ENCODE measurements around the gene DHRS13.

The DHRS13 gene

DNA sequence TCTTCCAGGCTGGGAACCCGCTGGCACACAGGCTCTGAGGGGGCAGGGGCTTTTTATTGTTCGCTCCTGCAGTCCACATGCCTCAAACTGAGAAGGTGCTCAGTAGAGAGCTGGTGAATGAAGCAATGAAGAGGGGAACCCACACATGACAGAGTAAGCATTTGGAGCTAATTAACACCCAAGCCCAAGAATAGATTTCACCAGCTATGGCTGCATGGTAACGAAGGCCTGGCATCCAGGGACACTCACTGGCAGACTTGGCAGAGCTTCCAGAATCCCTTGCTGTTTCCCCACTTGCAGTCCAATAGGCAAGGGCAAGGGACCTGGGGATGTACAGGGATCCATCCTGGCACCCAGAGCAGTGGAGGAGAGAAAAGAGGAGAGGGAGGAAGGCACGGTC is 17.5 kb downstream of the DHRS13 start:
- in situ Hi-C loops (cut with HindIII; ENCODE audit: low sequenced_read_pairs), result no loop called here
- DNase-seq (ENCODE audit: low read depth), result no peak
- H3K4me3 ChIP-seq (ENCODE audit: low read depth, low read length), result no peak overlapping the region
- TF ChIP-seq, protein P1, sequence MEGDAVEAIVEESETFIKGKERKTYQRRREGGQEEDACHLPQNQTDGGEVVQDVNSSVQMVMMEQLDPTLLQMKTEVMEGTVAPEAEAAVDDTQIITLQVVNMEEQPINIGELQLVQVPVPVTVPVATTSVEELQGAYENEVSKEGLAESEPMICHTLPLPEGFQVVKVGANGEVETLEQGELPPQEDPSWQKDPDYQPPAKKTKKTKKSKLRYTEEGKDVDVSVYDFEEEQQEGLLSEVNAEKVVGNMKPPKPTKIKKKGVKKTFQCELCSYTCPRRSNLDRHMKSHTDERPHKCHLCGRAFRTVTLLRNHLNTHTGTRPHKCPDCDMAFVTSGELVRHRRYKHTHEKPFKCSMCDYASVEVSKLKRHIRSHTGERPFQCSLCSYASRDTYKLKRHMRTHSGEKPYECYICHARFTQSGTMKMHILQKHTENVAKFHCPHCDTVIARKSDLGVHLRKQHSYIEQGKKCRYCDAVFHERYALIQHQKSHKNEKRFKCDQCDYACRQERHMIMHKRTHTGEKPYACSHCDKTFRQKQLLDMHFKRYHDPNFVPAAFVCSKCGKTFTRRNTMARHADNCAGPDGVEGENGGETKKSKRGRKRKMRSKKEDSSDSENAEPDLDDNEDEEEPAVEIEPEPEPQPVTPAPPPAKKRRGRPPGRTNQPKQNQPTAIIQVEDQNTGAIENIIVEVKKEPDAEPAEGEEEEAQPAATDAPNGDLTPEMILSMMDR (IDR thresholded peaks at IDR 0.05; ENCODE audit: low read depth, low read length, missing control alignments), result no peak

DNA sequence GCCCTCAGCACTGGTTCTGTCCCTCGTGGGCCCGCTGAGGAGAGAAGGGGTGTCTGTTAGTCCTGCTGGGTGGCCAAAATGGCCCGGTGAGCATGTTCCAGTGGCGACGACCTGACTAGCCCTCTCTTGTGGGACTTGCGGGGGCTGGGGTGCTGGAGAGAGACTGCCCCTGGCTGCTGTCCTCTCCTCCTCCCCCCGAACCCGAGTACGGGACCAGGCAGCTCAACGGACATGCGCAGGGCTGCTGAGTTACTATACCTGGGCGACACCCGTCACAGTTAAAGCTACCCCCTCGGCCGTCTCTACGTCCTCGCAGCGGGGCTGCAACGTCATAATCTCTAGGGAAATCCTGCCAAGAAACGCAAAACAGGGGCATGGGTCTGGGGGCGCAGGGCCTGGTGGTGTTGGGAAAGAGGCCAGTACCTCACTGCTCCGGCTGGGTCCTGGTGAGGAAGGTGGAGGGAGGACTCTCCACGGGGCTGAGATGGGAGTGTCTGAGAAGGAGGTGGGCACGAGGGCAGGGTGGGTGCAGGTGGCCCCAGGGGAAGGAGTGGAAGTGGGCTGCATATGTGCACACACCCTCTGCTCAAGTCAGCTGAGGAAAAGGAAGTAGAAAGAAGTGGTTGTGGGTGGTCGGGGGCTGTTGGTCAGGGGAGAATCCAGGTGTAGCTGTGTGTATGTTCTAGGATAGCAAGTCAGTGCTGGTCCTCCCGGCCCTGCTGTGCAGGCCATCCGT is 18.7 kb downstream of the DHRS13 start:
- TF ChIP-seq, protein P1 (IDR thresholded peaks at IDR 0.05; ENCODE audit: low read depth, low read length, missing control alignments), result no peak
- in situ Hi-C loops (cut with HindIII; ENCODE audit: low sequenced_read_pairs), result no loop called here
- no peak overlapping the region for H3K4me3 ChIP-seq (ENCODE audit: low read depth, low read length)
- DNase-seq (ENCODE audit: low read depth), result no peak

DNA sequence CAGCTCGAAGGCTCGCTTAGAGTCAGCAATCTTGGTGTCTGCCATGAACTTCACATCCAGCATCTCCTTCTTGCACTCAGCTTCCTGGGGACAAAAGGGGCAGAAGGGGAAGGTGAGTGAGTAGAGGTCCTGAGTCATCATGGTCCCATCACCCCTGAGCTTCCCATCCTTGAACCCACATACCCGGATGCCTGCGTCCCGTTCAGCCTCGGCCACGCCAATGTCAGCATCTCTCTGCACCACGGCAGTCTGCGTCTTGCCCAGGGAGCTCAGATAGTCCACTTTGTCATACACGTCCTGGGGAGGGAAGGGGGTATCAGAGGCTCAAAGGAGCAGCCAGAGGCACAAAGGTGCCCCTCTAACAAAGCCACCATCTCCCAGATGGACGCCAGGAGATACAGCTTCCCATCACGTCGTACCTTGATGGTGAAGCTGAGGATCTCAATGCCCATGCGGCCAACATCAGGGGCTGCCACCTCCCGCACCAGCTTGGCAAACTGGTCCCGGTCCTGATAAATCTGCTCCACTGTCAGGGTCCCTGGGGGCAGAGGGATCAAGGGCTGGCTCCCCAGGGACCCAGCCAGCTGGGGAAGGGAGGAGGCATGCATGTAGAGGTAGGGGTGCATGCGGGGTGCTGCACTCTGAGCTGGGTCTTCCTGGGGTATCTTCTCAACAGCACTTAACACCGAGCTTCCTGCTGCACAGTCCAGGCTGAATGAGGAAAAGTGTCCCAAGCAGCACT is 20.6 kb downstream of the DHRS13 start:
- in situ Hi-C loops (cut with HindIII; ENCODE audit: low sequenced_read_pairs), result no loop called here
- TF ChIP-seq, protein P1 (IDR thresholded peaks at IDR 0.05; ENCODE audit: low read depth, low read length, missing control alignments), result no peak
- no peak for DNase-seq (ENCODE audit: low read depth)
- no peak overlapping the region for H3K4me3 ChIP-seq (ENCODE audit: low read depth, low read length)

DNA sequence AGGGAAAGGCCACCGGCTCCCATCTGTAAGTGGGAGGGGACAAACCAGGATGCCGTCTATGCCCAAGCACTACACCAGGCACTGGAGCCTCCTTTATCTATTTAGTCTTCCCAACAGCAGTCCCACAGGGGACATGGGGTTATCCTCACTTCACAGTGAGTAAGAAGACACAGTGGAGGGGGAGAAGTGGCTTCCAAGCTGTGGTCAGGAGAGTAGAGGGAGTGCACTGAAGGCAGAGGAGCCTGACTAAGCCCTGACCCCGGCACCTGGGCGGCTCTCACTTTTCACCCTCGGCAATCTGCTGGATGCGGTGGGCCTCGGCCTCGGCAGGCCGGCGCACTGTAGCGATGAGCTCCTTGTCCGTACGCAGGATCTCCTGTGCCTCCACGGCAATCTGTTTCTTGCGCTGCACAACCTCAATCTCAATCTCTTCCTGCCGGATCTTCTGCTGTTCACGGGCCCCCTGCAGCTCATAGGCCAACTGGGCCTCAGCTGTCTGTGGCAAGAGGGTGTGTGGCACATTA is 21.3 kb downstream of the DHRS13 start:
- TF ChIP-seq, protein P1 (IDR thresholded peaks at IDR 0.05; ENCODE audit: low read depth, low read length, missing control alignments), result no peak
- H3K4me3 ChIP-seq (ENCODE audit: low read depth, low read length), result no peak overlapping the region
- in situ Hi-C loops (cut with HindIII; ENCODE audit: low sequenced_read_pairs), result no loop called here
- DNase-seq (ENCODE audit: low read depth), result no peak

DNA sequence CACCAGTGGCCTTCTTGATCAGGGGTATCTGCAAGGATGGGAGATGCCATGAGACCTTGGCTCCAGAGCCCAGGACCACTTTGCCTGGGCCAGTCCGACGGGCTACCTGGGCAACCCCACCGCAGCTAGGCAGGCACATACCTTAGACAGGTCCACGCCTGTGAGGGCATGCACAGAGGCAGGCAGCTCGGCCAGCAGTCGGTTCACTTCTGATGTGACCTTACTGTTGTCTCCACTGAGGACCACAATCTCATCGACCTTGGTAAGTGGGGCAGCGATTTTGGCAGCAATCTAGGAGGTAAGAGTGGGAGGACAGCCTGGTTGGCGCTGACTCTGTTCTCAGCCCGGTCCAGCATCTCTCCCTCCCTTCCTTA is 22.3 kb downstream of the DHRS13 start:
- in situ Hi-C loops (cut with HindIII; ENCODE audit: low sequenced_read_pairs), result no loop called here
- TF ChIP-seq, protein P1 (IDR thresholded peaks at IDR 0.05; ENCODE audit: low read depth, low read length, missing control alignments), result no peak
- no peak for DNase-seq (ENCODE audit: low read depth)
- H3K4me3 ChIP-seq (ENCODE audit: low read depth, low read length), result no peak overlapping the region

DNA sequence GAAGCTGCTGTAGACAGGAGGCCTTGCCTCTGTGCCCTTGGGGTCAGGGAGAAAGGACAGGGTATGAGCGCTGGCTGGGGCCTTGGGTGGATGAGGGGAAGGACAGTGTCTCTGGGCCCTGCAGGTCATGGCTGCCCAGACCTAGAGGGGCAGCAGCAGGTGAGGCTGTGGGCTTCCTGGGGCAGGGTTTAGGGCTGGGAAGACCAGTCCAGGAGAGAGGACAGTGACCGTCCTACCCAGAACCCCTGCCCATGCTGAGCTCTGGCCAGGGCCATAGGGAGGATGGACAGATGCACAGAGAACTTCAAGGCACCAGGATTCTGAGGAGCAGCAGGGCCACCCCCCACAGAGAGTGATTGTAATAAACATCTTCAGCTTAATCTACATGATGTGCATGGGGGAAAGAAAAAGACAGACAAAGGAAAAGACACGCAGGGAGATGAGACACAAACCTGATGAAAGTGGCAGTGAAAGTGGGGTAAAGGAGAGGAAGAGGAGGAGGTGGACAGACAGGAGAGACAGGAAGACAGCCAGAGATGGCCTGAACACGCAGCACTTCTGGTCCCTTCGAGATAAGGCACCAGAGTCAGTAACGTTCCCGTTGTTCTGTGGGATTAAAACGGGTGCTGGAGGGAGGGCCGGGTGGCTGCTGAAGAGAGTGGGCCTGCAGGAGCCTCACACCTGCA is 22.9 kb downstream of the DHRS13 start:
- no peak for DNase-seq (ENCODE audit: low read depth)
- TF ChIP-seq, protein P1 (IDR thresholded peaks at IDR 0.05; ENCODE audit: low read depth, low read length, missing control alignments), result no peak
- in situ Hi-C loops (cut with HindIII; ENCODE audit: low sequenced_read_pairs), result loop anchor here (5.0 kb wide), 1 partner anchor 93 kb away; no protein-coding TSS in a partner anchor
- H3K4me3 ChIP-seq (ENCODE audit: low read depth, low read length), result no peak overlapping the region
